ENCODE measurements around the gene RABGAP1L.

- TF ChIP-seq CTCF (IDR thresholded peaks at IDR 0.05) (no peak), POLR2A (IDR thresholded peaks at IDR 0.05) (no peak)
Measured at GRCh38 chr1:174269989-174270651, 110.8 kb downstream of the RABGAP1L start.

Data from thyroid gland (tissue), 4 donors.